ENCODE data around the gene ZNF684.
"Not testable (repeated sequence)": the region's sequence is repeated elsewhere in the genome, so short reads cannot be mapped to it uniquely, and the experiment has no call there.

Gene ZNF684

GRCh38 chr1:40564913-40565312, 33.5 kb downstream of the ZNF684 start:
- H3K4me3 ChIP-seq = no peak overlapping the region
- no peak overlapping the region for H3K9ac ChIP-seq
- H4K20me1 ChIP-seq = no peaks in the 10 kb centered on the region
- H3K4me2 ChIP-seq = no peak overlapping the region
- H3K4me1 ChIP-seq = no peaks in the 10 kb centered on the region
- no peak for TF ChIP-seq Cebpa-rat (IDR thresholded peaks at IDR 0.05)
- no peaks in the 10 kb centered on the region; the same call in 1 of the 2 replicates for H3K9me3 ChIP-seq
- no peaks in the 10 kb centered on the region for H3K27me3 ChIP-seq
- no peak overlapping the region for H3K27ac ChIP-seq
- no peaks in the 10 kb centered on the region for H3K36me3 ChIP-seq

DNA sequence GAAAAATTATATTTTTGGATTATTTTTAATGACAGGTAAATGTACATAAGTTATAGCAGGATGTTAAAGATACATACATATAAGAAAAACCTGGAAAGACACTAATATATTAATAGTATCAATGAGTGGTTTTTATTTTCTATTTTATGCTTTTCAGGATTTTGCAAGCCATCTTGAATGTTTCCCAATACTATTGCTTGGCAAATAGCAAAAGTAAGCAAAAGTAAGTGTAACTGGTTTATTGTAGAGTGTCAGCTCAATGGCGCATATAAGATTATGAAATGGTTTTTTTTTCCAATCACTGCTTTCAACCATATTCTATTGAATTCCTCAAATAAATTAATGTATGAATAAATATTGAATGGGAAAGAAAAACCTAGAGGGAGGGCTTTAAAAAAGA, 36.4 kb downstream of the ZNF684 start:
- no peak overlapping the region for H3K4me2 ChIP-seq
- no peaks in the 10 kb centered on the region for H4K20me1 ChIP-seq
- H3K27ac ChIP-seq = no peak overlapping the region
- no peaks in the 10 kb centered on the region; the same call in 1 of the 2 replicates for H3K9me3 ChIP-seq
- H3K27me3 ChIP-seq = no peaks in the 10 kb centered on the region
- TF ChIP-seq Cebpa-rat (IDR thresholded peaks at IDR 0.05) = no peak
- H3K36me3 ChIP-seq = no peaks in the 10 kb centered on the region
- H3K4me1 ChIP-seq = no peaks in the 10 kb centered on the region
- H3K4me3 ChIP-seq = no peak overlapping the region
- H3K9ac ChIP-seq = no peak overlapping the region

- not testable (repeated sequence) for H4K20me1 ChIP-seq, H3K4me1 ChIP-seq, H3K4me3 ChIP-seq, H3K36me3 ChIP-seq, H3K27ac ChIP-seq, H3K9ac ChIP-seq, H3K27me3 ChIP-seq, H3K4me2 ChIP-seq, H3K9me3 ChIP-seq
These were observed 43.4 kb downstream of the ZNF684 start for GRCh38 chr1:40574805-40575204.

DNA sequence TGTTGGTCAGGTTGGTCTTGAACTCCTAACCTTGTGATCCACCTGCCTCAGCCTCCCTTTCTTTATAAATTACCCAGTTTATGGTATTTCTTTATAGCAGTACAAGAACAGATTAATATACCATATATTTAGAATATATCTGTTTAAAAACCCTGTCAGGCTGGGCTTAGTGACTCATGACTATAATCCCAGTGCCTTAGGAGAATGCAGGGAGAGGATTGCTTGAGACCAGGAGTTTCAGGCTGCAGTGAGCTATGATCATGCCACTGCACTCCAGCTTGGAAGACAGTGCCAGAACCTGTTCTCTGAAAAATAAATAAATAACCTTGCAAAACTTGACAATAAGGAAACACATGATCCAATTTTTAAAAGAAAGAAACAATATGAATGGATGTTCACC, 43.9 kb downstream of the ZNF684 start:
- H3K27ac ChIP-seq = no peak overlapping the region
- no peaks in the 10 kb centered on the region for H3K4me1 ChIP-seq
- TF ChIP-seq Cebpa-rat (IDR thresholded peaks at IDR 0.05) = no peak
- no peaks in the 10 kb centered on the region for H3K27me3 ChIP-seq
- no peaks in the 10 kb centered on the region for H3K36me3 ChIP-seq
- H3K4me3 ChIP-seq = no peak overlapping the region
- H3K4me2 ChIP-seq = no peak overlapping the region
- no peak overlapping the region for H3K9ac ChIP-seq
- H3K9me3 ChIP-seq = peaks cover 6% of the 10 kb centered on the region; the same call in 1 of the 2 replicates
- H4K20me1 ChIP-seq = no peaks in the 10 kb centered on the region

- H3K9ac ChIP-seq = no peak overlapping the region
- H3K4me1 ChIP-seq = no peaks in the 10 kb centered on the region
- H3K27ac ChIP-seq = no peak overlapping the region
- no peaks in the 10 kb centered on the region for H3K27me3 ChIP-seq
- H3K4me2 ChIP-seq = no peak overlapping the region
- H3K9me3 ChIP-seq = peaks cover 1% of the 10 kb centered on the region; the same call in 1 of the 2 replicates
- no peaks in the 10 kb centered on the region for H4K20me1 ChIP-seq
- no peak for TF ChIP-seq Cebpa-rat (IDR thresholded peaks at IDR 0.05)
- no peak overlapping the region for H3K4me3 ChIP-seq
- no peaks in the 10 kb centered on the region for H3K36me3 ChIP-seq
These were observed 50.7 kb downstream of the ZNF684 start for GRCh38 chr1:40582116-40582515.

GRCh38 chr1:40583980-40584379, 52.5 kb downstream of the ZNF684 start:
- no peaks in the 10 kb centered on the region for H3K36me3 ChIP-seq
- H3K27ac ChIP-seq = no peak overlapping the region
- H3K4me3 ChIP-seq = no peak overlapping the region
- no peak for TF ChIP-seq Cebpa-rat (IDR thresholded peaks at IDR 0.05)
- no peaks in the 10 kb centered on the region for H3K27me3 ChIP-seq
- H4K20me1 ChIP-seq = no peaks in the 10 kb centered on the region
- H3K9ac ChIP-seq = no peak overlapping the region
- no peaks in the 10 kb centered on the region for H3K4me1 ChIP-seq
- H3K9me3 ChIP-seq = no peaks in the 10 kb centered on the region
- no peak overlapping the region for H3K4me2 ChIP-seq

DNA sequence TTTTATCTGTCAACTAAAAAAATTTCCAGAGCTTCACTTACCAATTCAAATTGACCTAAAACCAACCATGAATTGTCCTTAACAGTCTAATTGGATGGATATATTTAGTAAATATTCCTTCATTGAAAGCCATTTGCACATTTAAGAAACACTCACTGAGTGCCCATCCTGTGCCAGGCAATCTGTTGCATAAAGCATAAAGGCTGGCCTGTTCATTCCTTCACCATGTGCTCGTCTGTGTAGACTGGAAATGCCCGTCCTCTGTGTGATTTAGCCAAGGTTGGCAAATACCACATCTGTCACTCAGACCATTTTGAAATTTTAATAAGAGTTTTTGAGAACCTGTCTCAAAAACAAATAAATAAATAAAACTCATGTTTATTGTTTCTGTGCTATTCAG, 57.1 kb downstream of the ZNF684 start:
- Histone ChIP-seq H3K4me1 (peaks cover 8% of the 10 kb centered on the region), H3K36me3 (no peaks in the 10 kb centered on the region), H3K9ac (no peak overlapping the region), H3K9me3 (no peaks in the 10 kb centered on the region), H3K27ac (no peak overlapping the region), H3K4me2 (no peak overlapping the region), H3K4me3 (no peak overlapping the region), H3K27me3 (no peaks in the 10 kb centered on the region), H4K20me1 (no peaks in the 10 kb centered on the region)
- no peak for TF ChIP-seq Cebpa-rat (IDR thresholded peaks at IDR 0.05)

GRCh38 chr1:40592107-40592803, 60.8 kb downstream of the ZNF684 start:
- Histone ChIP-seq H3K4me2 (no peak overlapping the region), H3K9me3 (no peaks in the 10 kb centered on the region)
- TF ChIP-seq Cebpa-rat (IDR thresholded peaks at IDR 0.05) = no peak

GRCh38 chr1:40593449-40594186, 62.2 kb downstream of the ZNF684 start:
- Histone ChIP-seq H3K9me3 (no peaks in the 10 kb centered on the region), H3K4me2 (no peak overlapping the region), H3K27me3 (no peaks in the 10 kb centered on the region), H4K20me1 (no peaks in the 10 kb centered on the region), H3K9ac (no peak overlapping the region), H3K4me3 (no peak overlapping the region), H3K36me3 (no peaks in the 10 kb centered on the region), H3K27ac (no peak overlapping the region), H3K4me1 (peaks cover 8% of the 10 kb centered on the region)
- TF ChIP-seq Cebpa-rat (IDR thresholded peaks at IDR 0.05) = no peak

More at GRCh38 chr1:40592107-40592803, 60.8 kb downstream of the ZNF684 start:
- no peak overlapping the region for H3K27ac ChIP-seq
- no peaks in the 10 kb centered on the region for H4K20me1 ChIP-seq
- H3K27me3 ChIP-seq = no peaks in the 10 kb centered on the region
- H3K4me3 ChIP-seq = no peak overlapping the region
- peaks cover 8% of the 10 kb centered on the region for H3K4me1 ChIP-seq
- H3K36me3 ChIP-seq = no peaks in the 10 kb centered on the region
- no peak overlapping the region for H3K9ac ChIP-seq

DNA sequence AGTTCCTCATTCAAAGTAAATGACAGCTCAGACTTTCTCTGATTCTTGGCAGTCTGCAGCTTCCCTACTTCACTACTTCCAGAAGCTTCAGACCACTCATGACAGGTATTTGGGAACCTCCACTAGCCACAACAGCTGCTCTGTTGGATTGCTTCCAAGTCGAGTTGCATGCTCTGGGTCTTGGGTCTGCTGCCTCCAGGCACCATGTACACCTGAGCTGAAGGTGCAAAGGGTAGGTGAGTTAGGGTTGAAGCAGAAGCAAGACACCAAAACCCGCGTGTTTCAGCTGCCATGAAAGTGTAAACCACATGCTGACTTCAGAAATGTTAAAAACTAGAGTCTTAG, 62.7 kb downstream of the ZNF684 start:
- Histone ChIP-seq H3K36me3 (no peaks in the 10 kb centered on the region), H3K9me3 (no peaks in the 10 kb centered on the region), H3K4me3 (no peak overlapping the region), H4K20me1 (no peaks in the 10 kb centered on the region), H3K27me3 (no peaks in the 10 kb centered on the region), H3K4me2 (no peak overlapping the region), H3K27ac (no peak overlapping the region), H3K4me1 (peaks cover 8% of the 10 kb centered on the region), H3K9ac (no peak overlapping the region)
- TF ChIP-seq Cebpa-rat (IDR thresholded peaks at IDR 0.05) = no peak
